NCI-H128 (cell line): ENCODE results near the gene TTC17.
"Not testable (repeated sequence)": the region's sequence is repeated elsewhere in the genome, so short reads cannot be mapped to it uniquely, and the experiment has no call there.

Experiments
- DNase-seq: peaks from one replicate; lab custom pipeline; 2025; ENCODE audit not compliant: unreplicated experiment; lab: John Stamatoyannopoulos, UW

TTC17 gene

GRCh38 chr11:43358801-43359421, at the start of gene TTC17:
TSS of gene TTC17 (plus strand) at chr11:43358920. CDS start at chr11:43358955, 35 bp downstream.
- DNase-seq, result peak; percentile 85

- DNase-seq, result peak; percentile 91
Measured at GRCh38 chr11:43311791-43312607, 46.7 kb upstream of the TTC17 start, which contains the start of gene API5. TSS of gene API5 (plus strand) at chr11:43311996. CDS start at chr11:43312128, 132 bp downstream.

GRCh38 chr11:43315966-43316365, 42.8 kb upstream of the TTC17 start:
- no peak for DNase-seq

GRCh38 chr11:43316451-43316850, 42.3 kb upstream of the TTC17 start:
- DNase-seq, result no peak

- DNase-seq, result no peak
Measured at GRCh38 chr11:43327987-43328386, 30.7 kb upstream of the TTC17 start.

- no peak for DNase-seq
Measured at GRCh38 chr11:43328482-43328881, 30.2 kb upstream of the TTC17 start.

GRCh38 chr11:43341159-43341558, 17.6 kb upstream of the TTC17 start:
- no peak for DNase-seq

GRCh38 chr11:43351426-43351825, 7.3 kb upstream of the TTC17 start:
- DNase-seq, result not testable (repeated sequence)

- DNase-seq, result no peak
Measured at GRCh38 chr11:43354311-43354710, 4.4 kb upstream of the TTC17 start.

- DNase-seq, result no peak
Measured at GRCh38 chr11:43356336-43356735, 2.4 kb upstream of the TTC17 start.

GRCh38 chr11:43358279-43358800, 380 bp upstream of the TTC17 start:
- no peak for DNase-seq

GRCh38 chr11:43359422-43359818, 700 bp downstream of the TTC17 start:
- no peak for DNase-seq

- no peak for DNase-seq
Measured at GRCh38 chr11:43360361-43361032, 1.8 kb downstream of the TTC17 start.

- DNase-seq, result no peak
Measured at GRCh38 chr11:43366677-43367076, 8.0 kb downstream of the TTC17 start.

GRCh38 chr11:43367382-43368178, 8.9 kb downstream of the TTC17 start:
- no peak for DNase-seq

GRCh38 chr11:43376065-43376464, 17.3 kb downstream of the TTC17 start:
- no peak for DNase-seq

GRCh38 chr11:43376594-43376993, 17.9 kb downstream of the TTC17 start:
- DNase-seq, result no peak

GRCh38 chr11:43377389-43377788, 18.7 kb downstream of the TTC17 start:
- DNase-seq, result no peak

- no peak for DNase-seq
Measured at GRCh38 chr11:43378897-43379296, 20.2 kb downstream of the TTC17 start.

GRCh38 chr11:43381802-43382201, 23.1 kb downstream of the TTC17 start:
- no peak for DNase-seq

- no peak for DNase-seq
Measured at GRCh38 chr11:43382614-43383013, 23.9 kb downstream of the TTC17 start.
